Tibial nerve (tissue), 4 donors: ENCODE measurements around the gene PPTC7. TPM values are rescaled to one million over a fixed set of nuclear protein-coding genes. Genes with fewer than 3 reads are reported as not detected.
A peak's percentile ranks its signal among the peaks of the same experiment; 100 is the strongest.
"Not testable (repeated sequence)": the region's sequence is repeated elsewhere in the genome, so short reads cannot be mapped to it uniquely, and the experiment has no call there.

ENCODE experiments used
- DNase-seq, 2 donors: peaks; one replicate each; pipeline ENCODE4 v3.0.0-alpha.2; 2019; ENCODE audit warnings: low spot score in 2 of 2
- H3K27ac ChIP-seq, 4 donors: fragments of 200-600 bp; sonication (generic) in 3 of 4; one replicate each; pipeline ENCODE4 v1.5.1; 2017 to 2019; ENCODE audit warnings: mild to moderate bottlenecking in 1 of 4
- H3K27me3 ChIP-seq, 2 donors: fragments of 200-600 bp; sonication (generic) in 1 of 2; one replicate each; pipeline versions ENCODE4 v1.5.1 to v1.6.0; 2017 to 2019
- H3K36me3 ChIP-seq, 3 donors: fragments of 200-600 bp; sonication (generic); one replicate each; pipeline ENCODE4 v1.5.1; 2018 to 2019
- H3K4me1 ChIP-seq, 4 donors: fragments of 200-600 bp; sonication (generic) in 3 of 4; one replicate each; pipeline ENCODE4 v1.5.1; 2017 to 2019
- H3K4me3 ChIP-seq, 4 donors: fragments of 200-600 bp; sonication (generic) in 3 of 4; one replicate each; pipeline ENCODE4 v1.5.1; 2017 to 2019; ENCODE audit warnings: mild to moderate bottlenecking in 1 of 4, moderate library complexity in 1 of 4
- H3K9me3 ChIP-seq, 4 donors: fragments of 200-600 bp; sonication (generic) in 3 of 4; one replicate each; pipeline ENCODE4 v1.5.1; 2017 to 2019
- EP300 ChIP-seq, 2 donors: sonication (generic); formaldehyde crosslinking; IDR thresholded peaks; one replicate each; pipeline ENCODE4 v1.6.1; 2017; ENCODE audit warnings: antibody characterized with exemption in 2 of 2, mild to moderate bottlenecking in 1 of 2
- POLR2A ChIP-seq, 2 donors: fragments of 450-650 bp; IDR thresholded peaks; one replicate each; pipeline ENCODE4 v1.6.1; 2017; ENCODE audit warnings: antibody characterized with exemption in 2 of 2, mild to moderate bottlenecking in 2 of 2, moderate library complexity in 2 of 2
- whole genome bisulfite sequencing, 2 donors: methylation state at CpG; one replicate each; pipeline ENCODE4 v1.1.5; 2018; 5-methylcytosine and 5-hydroxymethylcytosine counted together
- total RNA-seq, 4 donors: library from RNA; depleted of rRNA; stranded (reverse); fragments of >200 nt; gene quantifications; one replicate each; pipeline ENCODE4 v1.1.0, GENCODE V29; 2016
- TF ChIP-seq, protein P1 (sequence below), 5 experiments: fragments of 200-600 bp in 3 of 5; fragments of 450-650 bp in 2 of 5; sonication (generic) in 3 of 5; IDR thresholded peaks; one replicate each; pipeline ENCODE4 v1.5.1; 2016 to 2019; ENCODE audit warnings: antibody characterized with exemption in 5 of 5, mild to moderate bottlenecking in 3 of 5, moderate library complexity in 2 of 5

The PPTC7 gene
- total RNA-seq, 4 donors from 2014 or later = 21.6 to 23.6 (median 23.1) TPM

DNA sequence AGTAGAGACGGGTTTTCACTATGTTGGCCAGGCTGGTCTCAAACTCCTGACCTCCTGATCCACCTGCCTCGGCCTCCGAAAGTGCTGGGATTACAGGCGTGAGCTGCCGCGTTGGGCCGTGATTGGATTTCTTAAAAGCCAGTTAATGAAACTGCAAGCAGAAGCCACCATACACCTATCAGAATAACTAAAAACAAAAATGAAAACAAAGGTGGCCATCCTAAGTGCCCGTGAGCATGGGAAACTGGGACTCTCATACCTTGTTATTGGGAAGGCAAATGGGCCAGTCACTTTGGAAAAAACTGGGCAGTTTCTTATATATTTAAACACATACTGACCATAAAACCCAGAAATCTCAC, 23.1 kb upstream of the PPTC7 start:
- Histone ChIP-seq H3K27me3 (no peaks in the 10 kb centered on the region), H3K4me3 (peak overlapping the region in 2 of 4 donors; percentile 1 to 15), H3K9me3 (no peaks in the 10 kb centered on the region), H3K36me3 (no peaks in the 10 kb centered on the region), H3K4me1 (no peaks in the 10 kb centered on the region), H3K27ac (peak overlapping the region in 3 of 4 donors; percentile 57 to 73 (median 59))
- TF ChIP-seq, protein P1, sequence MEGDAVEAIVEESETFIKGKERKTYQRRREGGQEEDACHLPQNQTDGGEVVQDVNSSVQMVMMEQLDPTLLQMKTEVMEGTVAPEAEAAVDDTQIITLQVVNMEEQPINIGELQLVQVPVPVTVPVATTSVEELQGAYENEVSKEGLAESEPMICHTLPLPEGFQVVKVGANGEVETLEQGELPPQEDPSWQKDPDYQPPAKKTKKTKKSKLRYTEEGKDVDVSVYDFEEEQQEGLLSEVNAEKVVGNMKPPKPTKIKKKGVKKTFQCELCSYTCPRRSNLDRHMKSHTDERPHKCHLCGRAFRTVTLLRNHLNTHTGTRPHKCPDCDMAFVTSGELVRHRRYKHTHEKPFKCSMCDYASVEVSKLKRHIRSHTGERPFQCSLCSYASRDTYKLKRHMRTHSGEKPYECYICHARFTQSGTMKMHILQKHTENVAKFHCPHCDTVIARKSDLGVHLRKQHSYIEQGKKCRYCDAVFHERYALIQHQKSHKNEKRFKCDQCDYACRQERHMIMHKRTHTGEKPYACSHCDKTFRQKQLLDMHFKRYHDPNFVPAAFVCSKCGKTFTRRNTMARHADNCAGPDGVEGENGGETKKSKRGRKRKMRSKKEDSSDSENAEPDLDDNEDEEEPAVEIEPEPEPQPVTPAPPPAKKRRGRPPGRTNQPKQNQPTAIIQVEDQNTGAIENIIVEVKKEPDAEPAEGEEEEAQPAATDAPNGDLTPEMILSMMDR (IDR thresholded peaks at IDR 0.05) = no peak
- no peak for TF ChIP-seq EP300 (IDR thresholded peaks at IDR 0.05)
- TF ChIP-seq POLR2A (IDR thresholded peaks at IDR 0.05) = no peak
- no peak for DNase-seq
- 87 to 89% methylated on average over 8 of the region's 8 CpGs for WGBS, 2 donors

- WGBS, 2 donors = 64% methylated on average over 14 of the region's 14 CpGs
Observed at GRCh38 chr12:110602085-110602814, 19.1 kb upstream of the PPTC7 start.

DNA sequence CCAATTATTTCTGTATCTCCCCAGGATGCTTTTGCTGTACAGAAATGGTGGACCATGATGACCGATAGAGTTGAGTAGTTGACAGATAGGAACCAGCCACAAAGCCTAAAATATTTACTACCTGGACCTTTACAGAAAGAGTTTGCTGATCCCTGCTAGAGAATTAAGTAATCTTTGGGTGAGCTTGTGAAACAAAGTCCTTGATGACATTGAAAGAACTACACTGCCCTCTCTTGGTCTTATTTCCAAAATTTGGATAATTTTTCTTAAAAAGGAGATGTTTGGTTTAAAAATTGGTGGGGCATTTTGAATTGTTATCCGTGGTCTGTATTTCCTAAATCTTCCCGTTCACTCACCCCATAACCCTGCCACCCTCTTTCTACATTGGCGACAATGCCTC, 17.1 kb upstream of the PPTC7 start:
- 39 to 46% methylated on average over 4 of the region's 4 CpGs for WGBS, 2 donors
- Histone ChIP-seq H3K4me3 (no peak overlapping the region), H3K27ac (peak overlapping the region in 2 of 4 donors; percentile 8 to 40), H3K9me3 (no peaks in the 10 kb centered on the region), H3K4me1 (peaks cover 0 to 4% (median 0%) of the 10 kb centered on the region in 4 donors), H3K27me3 (no peaks in the 10 kb centered on the region), H3K36me3 (no peaks in the 10 kb centered on the region)
- TF ChIP-seq POLR2A (IDR thresholded peaks at IDR 0.05) = no peak
- TF ChIP-seq, protein P1 (IDR thresholded peaks at IDR 0.05) = peak; percentile 12 to 78 (median 40)
- no peak for TF ChIP-seq EP300 (IDR thresholded peaks at IDR 0.05)
- no peak for DNase-seq

More at GRCh38 chr12:110602085-110602814, 19.1 kb upstream of the PPTC7 start:
- not testable (repeated sequence) for H3K36me3 ChIP-seq, H3K27me3 ChIP-seq, H3K4me3 ChIP-seq, H3K4me1 ChIP-seq, H3K27ac ChIP-seq, H3K9me3 ChIP-seq
- TF ChIP-seq, protein P1 (IDR thresholded peaks at IDR 0.05) = peak; percentile 48 to 78 (median 63)
- DNase-seq = peak in 1 of 2 donors; percentile 47

GRCh38 chr12:110599334-110599733, 16.2 kb upstream of the PPTC7 start:
- Histone ChIP-seq H3K4me3 (no peak overlapping the region), H3K27me3 (no peaks in the 10 kb centered on the region), H3K27ac (no peak overlapping the region), H3K9me3 (no peaks in the 10 kb centered on the region), H3K4me1 (peaks cover 0 to 4% (median 0%) of the 10 kb centered on the region in 4 donors), H3K36me3 (no peaks in the 10 kb centered on the region)
- TF ChIP-seq POLR2A (IDR thresholded peaks at IDR 0.05) = no peak
- DNase-seq = no peak
- WGBS, 2 donors = 73 to 80% methylated on average over 4 of the region's 4 CpGs

- Histone ChIP-seq H3K4me3 (no peak overlapping the region), H3K4me1 (peaks cover 0 to 4% (median 0%) of the 10 kb centered on the region in 4 donors), H3K9me3 (no peaks in the 10 kb centered on the region), H3K27ac (no peak overlapping the region), H3K36me3 (no peaks in the 10 kb centered on the region), H3K27me3 (no peaks in the 10 kb centered on the region)
- WGBS, 2 donors = 65 to 81% methylated on average over 1 of the region's 1 CpG
- DNase-seq = no peak
- TF ChIP-seq POLR2A (IDR thresholded peaks at IDR 0.05) = no peak
- TF ChIP-seq, protein P1 (IDR thresholded peaks at IDR 0.05) = no peak
- no peak for TF ChIP-seq EP300 (IDR thresholded peaks at IDR 0.05)
Observed at GRCh38 chr12:110597885-110598284, 14.8 kb upstream of the PPTC7 start.

DNA sequence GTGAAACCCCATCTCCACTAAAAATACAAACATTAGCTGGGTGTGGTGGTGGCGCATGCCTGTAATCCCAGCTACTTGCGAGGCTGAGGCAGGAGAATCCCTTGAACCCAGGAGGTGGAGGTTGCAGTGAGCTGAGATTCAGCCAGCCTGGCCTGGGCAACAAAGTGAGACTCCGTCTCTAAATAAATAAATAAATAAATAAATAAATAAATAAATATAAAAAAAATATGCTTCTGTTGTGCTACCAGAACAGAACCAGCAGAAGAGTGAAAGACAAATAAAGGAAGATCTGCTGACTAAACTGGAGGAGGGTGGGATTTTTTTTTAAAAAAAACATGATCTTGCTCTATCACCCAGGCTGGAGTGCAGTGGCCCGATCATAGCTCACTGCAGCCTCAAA, 9.8 kb upstream of the PPTC7 start:
- H3K4me1 ChIP-seq = peaks cover 0 to 14% (median 5%) of the 10 kb centered on the region in 4 donors
- H3K36me3 ChIP-seq, H3K4me3 ChIP-seq, H3K27ac ChIP-seq, H3K27me3 ChIP-seq, DNase-seq, H3K9me3 ChIP-seq: not testable (repeated sequence)
- WGBS, 2 donors = 89% methylated on average over 4 of the region's 4 CpGs
